GM23248 (cell line): ENCODE measurements around the gene STXBP5L.

Experiments used
- EZH2 ChIP-seq: fragments of 200-600 bp; sonication (generic); IDR thresholded peaks from 2 replicates; pipeline ENCODE4 v1.6.1; 2018; ENCODE audit warnings: antibody characterized with exemption, mild to moderate bottlenecking; ENCODE audit not compliant: insufficient read depth, poor library complexity, severe bottlenecking
- EZH2phosphoT487 ChIP-seq: fragments of 200-600 bp; sonication (generic); IDR thresholded peaks from 2 replicates; pipeline ENCODE4 v1.6.1; 2018; ENCODE audit warnings: antibody characterized with exemption, moderate library complexity, mild to moderate bottlenecking, low read depth; ENCODE audit not compliant: insufficient read depth

GRCh38 chr3:121399820-121400219, 491.8 kb downstream of the STXBP5L start:
- TF ChIP-seq EZH2, result no peak
- no peak for TF ChIP-seq EZH2phosphoT487
